ENCODE results near the gene HMGCS2. TPM values are rescaled to one million over a fixed set of nuclear protein-coding genes. Genes with fewer than 3 reads are reported as not detected.

The HMGCS2 gene
- total RNA-seq, 6 experiments from 2014 or later, result not detected

DNA sequence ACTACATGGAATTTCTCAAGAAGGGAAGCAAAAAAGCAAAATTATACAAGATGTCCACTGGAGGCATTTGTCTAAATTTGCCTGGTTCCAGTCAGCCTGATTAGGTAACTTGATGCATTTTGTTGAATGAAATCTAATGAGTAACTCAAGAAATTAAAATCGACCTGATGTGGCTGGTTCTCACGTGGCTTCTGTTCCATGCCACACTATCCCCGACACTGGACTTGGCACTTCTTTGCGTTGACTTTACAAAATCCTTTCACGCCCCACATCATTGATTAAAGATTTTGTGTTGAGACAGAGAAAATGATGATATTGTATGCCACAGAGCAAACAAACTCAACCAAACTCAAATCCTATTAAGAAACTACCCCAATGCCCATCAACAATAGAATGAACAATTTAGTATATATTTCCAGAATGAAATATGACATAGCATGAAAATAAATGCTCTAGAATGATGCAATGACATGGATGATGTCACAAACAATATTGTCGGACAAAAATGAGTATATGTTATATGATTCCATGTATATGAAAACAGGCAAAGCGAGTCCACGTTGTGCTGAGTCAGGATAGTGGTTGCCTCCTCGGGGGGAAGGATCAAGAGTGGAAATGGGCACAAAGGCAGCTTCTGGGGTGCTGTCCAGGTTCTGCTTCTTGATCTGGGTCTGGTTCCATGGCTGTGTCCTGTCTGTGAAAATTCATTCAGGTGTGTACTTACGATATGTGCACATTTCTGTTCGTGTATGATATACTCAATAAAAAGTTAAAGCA, 12.9 kb upstream of the HMGCS2 start:
- Mint-ChIP-seq H3K36me3 (ENCODE audit: low read depth) (no peaks in the 10 kb centered on the region), H3K27ac (no peak overlapping the region), H3K4me1 (ENCODE audit: low read depth) (peaks cover 15% of the 10 kb centered on the region), H3K4me3 (no peak overlapping the region), H3K9me3 (no peaks in the 10 kb centered on the region), H3K27me3 (ENCODE audit: insufficient read depth) (peaks cover 44% of the 10 kb centered on the region)
- DNase-seq, result no peak
- TF ChIP-seq, protein P1, sequence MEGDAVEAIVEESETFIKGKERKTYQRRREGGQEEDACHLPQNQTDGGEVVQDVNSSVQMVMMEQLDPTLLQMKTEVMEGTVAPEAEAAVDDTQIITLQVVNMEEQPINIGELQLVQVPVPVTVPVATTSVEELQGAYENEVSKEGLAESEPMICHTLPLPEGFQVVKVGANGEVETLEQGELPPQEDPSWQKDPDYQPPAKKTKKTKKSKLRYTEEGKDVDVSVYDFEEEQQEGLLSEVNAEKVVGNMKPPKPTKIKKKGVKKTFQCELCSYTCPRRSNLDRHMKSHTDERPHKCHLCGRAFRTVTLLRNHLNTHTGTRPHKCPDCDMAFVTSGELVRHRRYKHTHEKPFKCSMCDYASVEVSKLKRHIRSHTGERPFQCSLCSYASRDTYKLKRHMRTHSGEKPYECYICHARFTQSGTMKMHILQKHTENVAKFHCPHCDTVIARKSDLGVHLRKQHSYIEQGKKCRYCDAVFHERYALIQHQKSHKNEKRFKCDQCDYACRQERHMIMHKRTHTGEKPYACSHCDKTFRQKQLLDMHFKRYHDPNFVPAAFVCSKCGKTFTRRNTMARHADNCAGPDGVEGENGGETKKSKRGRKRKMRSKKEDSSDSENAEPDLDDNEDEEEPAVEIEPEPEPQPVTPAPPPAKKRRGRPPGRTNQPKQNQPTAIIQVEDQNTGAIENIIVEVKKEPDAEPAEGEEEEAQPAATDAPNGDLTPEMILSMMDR (IDR thresholded peaks at IDR 0.05), result peak; percentile 25

DNA sequence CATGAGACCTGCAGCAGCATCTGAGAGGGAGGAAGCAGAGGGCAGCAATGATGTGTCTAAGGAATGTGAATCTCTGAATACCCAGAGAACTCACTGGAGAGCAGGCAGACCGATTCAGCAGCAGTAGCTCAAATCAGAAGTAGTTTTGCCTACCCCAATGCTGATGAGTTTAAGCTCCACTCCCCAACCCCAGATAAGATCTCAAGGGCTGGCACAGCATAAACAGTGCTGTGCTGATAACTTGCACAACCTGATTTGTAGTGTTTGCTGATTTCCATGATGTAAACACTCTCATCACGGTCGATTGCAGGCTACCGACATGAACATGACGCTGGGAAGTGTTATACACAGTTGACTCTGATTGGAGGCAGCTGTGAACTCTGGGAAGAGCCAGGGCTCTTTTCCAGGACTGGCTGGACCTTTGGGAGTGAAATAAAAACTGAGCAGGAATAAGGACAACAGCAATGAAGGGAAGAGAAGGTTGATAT, 11.2 kb upstream of the HMGCS2 start:
- H3K36me3 Mint-ChIP-seq (ENCODE audit: low read depth), result no peaks in the 10 kb centered on the region
- no peaks in the 10 kb centered on the region for H3K9me3 Mint-ChIP-seq
- TF ChIP-seq, protein P1 (IDR thresholded peaks at IDR 0.05), result no peak
- no peak overlapping the region for H3K27ac Mint-ChIP-seq
- H3K4me3 Mint-ChIP-seq, result peak overlapping the region; percentile 35
- peak; percentile 18 for DNase-seq
- H3K27me3 Mint-ChIP-seq (ENCODE audit: insufficient read depth), result peaks cover 43% of the 10 kb centered on the region
- H3K4me1 Mint-ChIP-seq (ENCODE audit: low read depth), result peaks cover 15% of the 10 kb centered on the region

DNA sequence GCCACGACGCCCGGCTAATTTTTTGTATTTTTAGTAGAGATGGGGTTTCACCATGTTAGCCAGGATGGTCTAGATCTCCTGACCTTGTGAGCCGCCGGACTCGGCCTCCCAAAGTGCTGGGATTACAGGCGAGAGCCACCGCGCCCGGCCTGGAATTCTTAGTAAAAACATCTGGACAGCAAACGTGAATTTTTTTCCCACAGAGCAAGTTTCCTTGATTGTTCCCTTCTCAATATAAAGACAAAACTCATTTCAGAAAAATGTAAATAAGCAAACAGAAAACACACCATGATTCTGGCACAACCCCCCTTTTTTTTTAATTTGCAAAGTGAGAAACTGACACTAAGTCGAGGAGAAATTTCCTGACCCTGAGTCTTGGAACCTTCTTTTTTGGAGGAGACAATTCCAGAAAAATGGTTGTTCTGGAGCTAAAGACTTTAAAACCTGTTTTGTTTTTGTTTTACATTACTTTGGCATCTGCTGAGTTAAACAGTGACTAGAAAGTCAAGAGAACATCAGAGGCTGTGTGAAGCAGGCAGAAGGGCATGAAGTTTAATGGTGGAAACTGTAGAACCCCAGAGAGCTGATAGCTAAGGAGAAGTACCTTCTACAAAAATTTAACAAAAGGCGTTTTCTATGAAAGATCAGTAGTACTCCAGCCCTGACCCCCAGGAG, 10.3 kb upstream of the HMGCS2 start:
- Mint-ChIP-seq H3K36me3 (ENCODE audit: low read depth) (no peaks in the 10 kb centered on the region), H3K4me3 (no peak overlapping the region), H3K27me3 (ENCODE audit: insufficient read depth) (peaks cover 40% of the 10 kb centered on the region), H3K9me3 (no peaks in the 10 kb centered on the region), H3K27ac (no peak overlapping the region), H3K4me1 (ENCODE audit: low read depth) (peaks cover 18% of the 10 kb centered on the region)
- TF ChIP-seq, protein P1 (IDR thresholded peaks at IDR 0.05), result no peak
- DNase-seq, result no peak

DNA sequence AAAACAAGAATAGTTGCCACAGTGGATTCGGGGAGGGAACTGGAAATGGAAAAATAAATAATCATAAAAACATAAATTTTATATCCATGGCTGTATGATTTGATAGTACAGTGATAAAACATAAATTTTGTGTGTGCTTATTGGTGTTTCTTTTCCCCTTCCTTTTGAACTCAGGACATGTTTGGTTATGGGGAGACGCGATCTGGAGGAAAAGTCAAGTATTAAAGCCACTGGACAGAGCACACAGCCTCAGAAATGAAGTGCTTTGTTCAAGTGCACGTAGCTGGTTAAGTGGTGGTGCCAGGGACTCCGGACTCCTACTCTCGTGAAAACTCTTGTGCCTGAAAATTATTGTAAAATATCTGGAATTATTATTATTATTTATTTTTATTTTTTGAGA, 9.7 kb upstream of the HMGCS2 start:
- Mint-ChIP-seq H3K27me3 (ENCODE audit: insufficient read depth) (peaks cover 36% of the 10 kb centered on the region), H3K27ac (no peak overlapping the region), H3K4me1 (ENCODE audit: low read depth) (peaks cover 25% of the 10 kb centered on the region), H3K36me3 (ENCODE audit: low read depth) (no peaks in the 10 kb centered on the region), H3K4me3 (no peak overlapping the region), H3K9me3 (no peaks in the 10 kb centered on the region)
- TF ChIP-seq, protein P1 (IDR thresholded peaks at IDR 0.05), result no peak
- no peak for DNase-seq

DNA sequence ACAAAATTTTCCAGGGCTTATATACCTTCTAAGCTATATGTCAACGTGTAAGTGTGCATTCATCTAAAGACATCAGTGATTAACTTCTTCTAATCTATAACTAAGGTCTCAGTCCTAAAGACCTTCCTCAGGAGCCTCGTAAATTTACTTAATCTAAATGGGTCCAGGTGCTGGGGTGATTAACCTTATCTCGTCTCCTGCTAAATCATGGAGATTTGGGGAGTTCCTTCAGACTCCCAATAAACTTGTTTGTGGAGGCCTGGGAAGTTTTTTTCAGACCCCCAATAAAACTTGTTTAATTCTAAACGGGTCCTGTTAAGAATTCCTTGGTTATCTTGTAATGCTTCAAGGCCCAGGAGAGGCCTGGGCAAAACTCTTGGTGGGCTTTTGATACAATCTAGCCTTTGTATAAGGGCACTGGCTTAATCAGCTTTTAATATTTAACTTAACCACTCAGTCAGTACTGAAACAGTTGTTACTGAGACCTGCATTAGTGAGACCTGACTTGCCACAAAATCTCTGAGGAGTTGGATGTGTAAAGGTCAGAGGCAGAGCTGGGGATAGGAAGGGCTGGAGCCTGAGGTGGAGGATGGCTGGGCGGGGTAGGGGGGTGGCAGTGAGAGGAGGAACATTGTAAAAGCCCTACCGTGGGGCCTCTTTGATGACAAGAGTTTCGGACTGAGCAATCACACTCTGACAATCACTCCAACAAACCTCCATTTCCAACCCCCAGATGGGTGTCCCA, 6.2 kb upstream of the HMGCS2 start:
- Mint-ChIP-seq H3K27me3 (ENCODE audit: insufficient read depth) (peaks cover 14% of the 10 kb centered on the region), H3K4me1 (ENCODE audit: low read depth) (peaks cover 21% of the 10 kb centered on the region), H3K9me3 (no peaks in the 10 kb centered on the region), H3K36me3 (ENCODE audit: low read depth) (no peaks in the 10 kb centered on the region), H3K4me3 (no peak overlapping the region), H3K27ac (no peak overlapping the region)
- TF ChIP-seq, protein P1 (IDR thresholded peaks at IDR 0.05), result no peak
- DNase-seq, result no peak
